ENCODE results near the gene ZNF454.

ZNF454 gene

DNA sequence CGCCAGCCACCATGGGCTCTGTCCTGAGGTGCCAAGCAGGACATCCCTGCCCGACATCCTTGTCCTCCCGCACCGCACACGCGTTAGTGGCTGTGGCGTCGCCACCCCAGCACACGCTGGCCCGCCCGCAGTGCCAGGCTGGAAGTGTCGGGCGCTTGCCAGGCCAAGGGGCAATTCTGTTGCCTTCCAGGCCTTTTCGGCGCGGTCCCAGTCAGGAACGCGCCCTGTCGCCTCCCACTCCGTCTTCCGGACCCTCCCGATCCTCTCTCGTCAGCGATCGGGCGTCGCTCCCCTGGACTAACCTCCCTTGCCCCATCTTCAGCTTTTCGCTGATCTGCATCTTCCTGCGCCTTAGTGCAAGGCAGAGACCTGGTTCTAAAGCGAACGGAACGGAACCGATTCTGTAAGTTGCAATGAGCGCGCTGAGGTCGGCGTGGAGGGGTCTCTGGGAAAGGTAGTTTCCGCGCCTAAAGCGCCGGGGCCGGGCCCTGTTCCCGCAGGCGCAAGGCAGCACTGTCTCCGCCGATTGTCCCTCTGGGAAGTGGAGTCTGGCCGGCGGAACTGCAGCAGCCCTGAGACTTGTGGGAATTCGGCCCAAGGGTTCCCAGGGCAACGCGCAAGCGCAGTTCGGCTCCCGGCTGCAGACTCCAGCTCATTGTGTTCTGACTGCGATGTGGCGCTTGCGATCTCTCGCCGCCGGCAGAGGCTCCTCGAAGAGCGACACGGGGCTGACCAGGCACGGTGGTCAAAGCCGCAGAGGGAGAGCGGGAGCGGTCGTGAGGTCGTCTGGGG is at the start of gene ZNF454:
Gene ZNF454 (plus strand): TSS at position 630 of the 792 bp plus-strand sequence. CDS start 1,594 bp downstream, outside the sequence.
- Histone ChIP-seq H3K9ac (ENCODE audit: low read length) (no peak within 1 kb of the TSS), H3K27ac (ENCODE audit: low read length) (no peak within 1 kb of the TSS), H2AFZ (ENCODE audit: low read depth, low read length) (no peak within 1 kb of the TSS), H3K79me2 (ENCODE audit: low read length) (no peaks in the 10 kb centered on the region), H3K36me3 (replicated peaks; ENCODE audit: low read depth, low read length) (no peaks in the 10 kb centered on the region), H3K9me3 (ENCODE audit: insufficient read depth, low read length) (0 out of 2 replicates have a peak, but pooled peaks cover 5% of the 10 kb centered on the region), H4K20me1 (ENCODE audit: insufficient read depth, low read length) (no peaks in the 10 kb centered on the region), H3K4me1 (ENCODE audit: low read length) (no peaks in the 10 kb centered on the region), H3K4me2 (ENCODE audit: low read length) (no peak within 1 kb of the TSS), H3K27me3 (ENCODE audit: low read depth, low read length) (no peaks in the 10 kb centered on the region), H3K4me3 (ENCODE audit: low read length) (no peak within 1 kb of the TSS)
- no peak for TF ChIP-seq EZH2phosphoT487 (IDR thresholded peaks at IDR 0.05; ENCODE audit: low read depth)
- TF ChIP-seq, protein P1, sequence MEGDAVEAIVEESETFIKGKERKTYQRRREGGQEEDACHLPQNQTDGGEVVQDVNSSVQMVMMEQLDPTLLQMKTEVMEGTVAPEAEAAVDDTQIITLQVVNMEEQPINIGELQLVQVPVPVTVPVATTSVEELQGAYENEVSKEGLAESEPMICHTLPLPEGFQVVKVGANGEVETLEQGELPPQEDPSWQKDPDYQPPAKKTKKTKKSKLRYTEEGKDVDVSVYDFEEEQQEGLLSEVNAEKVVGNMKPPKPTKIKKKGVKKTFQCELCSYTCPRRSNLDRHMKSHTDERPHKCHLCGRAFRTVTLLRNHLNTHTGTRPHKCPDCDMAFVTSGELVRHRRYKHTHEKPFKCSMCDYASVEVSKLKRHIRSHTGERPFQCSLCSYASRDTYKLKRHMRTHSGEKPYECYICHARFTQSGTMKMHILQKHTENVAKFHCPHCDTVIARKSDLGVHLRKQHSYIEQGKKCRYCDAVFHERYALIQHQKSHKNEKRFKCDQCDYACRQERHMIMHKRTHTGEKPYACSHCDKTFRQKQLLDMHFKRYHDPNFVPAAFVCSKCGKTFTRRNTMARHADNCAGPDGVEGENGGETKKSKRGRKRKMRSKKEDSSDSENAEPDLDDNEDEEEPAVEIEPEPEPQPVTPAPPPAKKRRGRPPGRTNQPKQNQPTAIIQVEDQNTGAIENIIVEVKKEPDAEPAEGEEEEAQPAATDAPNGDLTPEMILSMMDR (IDR thresholded peaks at IDR 0.05; ENCODE audit: low read depth, low read length): no peak

DNA sequence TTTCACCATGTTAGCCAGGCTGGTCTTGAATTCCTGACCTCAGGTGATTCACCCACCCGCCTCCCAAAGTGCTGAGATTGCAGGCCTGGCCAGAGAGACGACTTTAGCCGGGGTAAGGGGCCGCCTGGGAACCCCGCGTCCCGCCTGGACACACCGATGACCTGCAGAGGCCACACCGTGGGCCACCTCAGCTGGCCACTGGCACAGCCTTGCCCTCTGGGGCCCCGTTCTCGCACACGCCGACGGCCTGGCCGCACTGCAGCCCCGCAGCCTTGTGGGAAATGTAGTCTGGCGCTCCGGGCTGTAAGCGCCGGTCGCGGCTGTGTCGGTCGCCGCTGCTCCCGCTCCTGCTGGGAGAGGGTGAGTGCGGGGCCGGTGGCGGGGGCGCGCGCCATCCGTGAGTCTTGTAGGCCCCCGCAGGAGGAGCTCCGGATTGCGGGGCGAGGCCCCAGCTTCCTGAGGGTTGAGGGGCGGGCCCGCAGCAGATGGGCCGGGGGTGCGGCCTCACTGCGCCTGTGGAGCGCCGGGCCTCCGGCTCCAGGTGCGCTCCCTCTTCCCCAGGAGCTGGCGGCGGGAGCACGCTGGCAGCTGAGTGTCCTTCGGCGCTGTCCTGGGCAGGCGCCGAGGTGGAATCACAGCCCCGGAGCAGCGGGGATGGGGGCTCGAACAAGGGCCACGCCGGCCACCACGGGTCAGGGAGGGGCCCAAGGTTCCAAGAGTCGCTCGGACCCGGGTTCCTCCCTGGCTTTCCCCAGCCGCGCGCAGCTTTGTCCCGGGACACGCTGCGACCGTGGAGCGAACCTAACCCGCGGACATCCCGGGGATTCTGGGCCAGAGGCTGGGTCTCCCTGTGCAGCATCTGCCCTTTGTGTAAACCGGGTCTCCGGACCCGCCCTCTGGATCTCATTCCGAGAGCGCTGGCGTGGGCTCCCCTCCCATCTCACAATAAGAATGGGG is 45.1 kb upstream of the ZNF454 start, which contains the start of gene ZFP2:
Gene ZFP2 (plus strand): TSS at position 299 of the 957 bp plus-strand sequence. CDS start 35,401 bp downstream, outside the sequence.
- no peak within 1 kb of the TSS for H3K4me3 ChIP-seq (ENCODE audit: low read length)

DNA sequence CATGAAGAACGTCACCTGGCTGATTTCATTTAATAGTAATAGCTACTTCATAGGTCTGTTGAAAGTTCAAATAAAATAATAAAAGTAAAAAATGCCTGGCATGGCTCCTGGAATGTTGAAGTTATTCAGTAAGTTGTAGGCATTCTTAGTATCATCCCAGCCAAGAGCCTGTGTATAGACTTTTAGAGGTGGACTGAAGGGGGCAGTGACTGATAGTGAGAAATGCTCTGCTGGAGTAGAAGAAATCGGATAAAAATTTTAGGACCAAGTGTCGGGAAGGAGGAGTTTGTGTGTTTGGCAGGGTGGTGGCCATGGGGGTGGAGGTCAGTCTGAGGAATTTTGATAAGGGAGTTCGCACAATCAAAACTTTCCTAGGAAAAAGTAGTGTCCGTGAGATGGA is 41.7 kb upstream of the ZNF454 start:
- no peak overlapping the region for H3K4me2 ChIP-seq (ENCODE audit: low read length)
- no peak overlapping the region for H3K4me3 ChIP-seq (ENCODE audit: low read length)
- no peak overlapping the region for H3K9ac ChIP-seq (ENCODE audit: low read length)
- no peaks in the 10 kb centered on the region for H3K79me2 ChIP-seq (ENCODE audit: low read length)
- H3K27ac ChIP-seq (ENCODE audit: low read length): no peak overlapping the region
- H3K27me3 ChIP-seq (ENCODE audit: low read depth, low read length): no peaks in the 10 kb centered on the region
- no peak overlapping the region for H2AFZ ChIP-seq (ENCODE audit: low read depth, low read length)
- TF ChIP-seq, protein P1 (IDR thresholded peaks at IDR 0.05; ENCODE audit: low read depth, low read length): no peak
- no peak for TF ChIP-seq EZH2phosphoT487 (IDR thresholded peaks at IDR 0.05; ENCODE audit: low read depth)
- no peaks in the 10 kb centered on the region for H4K20me1 ChIP-seq (ENCODE audit: insufficient read depth, low read length)
- H3K4me1 ChIP-seq (ENCODE audit: low read length): no peaks in the 10 kb centered on the region
- H3K9me3 ChIP-seq (ENCODE audit: insufficient read depth, low read length): no peaks in the 10 kb centered on the region
- no peaks in the 10 kb centered on the region for H3K36me3 ChIP-seq (replicated peaks; ENCODE audit: low read depth, low read length)

More for the DNA sequence above, 45.1 kb upstream of the ZNF454 start, which contains the start of gene ZFP2:
- Histone ChIP-seq H4K20me1 (ENCODE audit: insufficient read depth, low read length) (no peaks in the 10 kb centered on the region), H3K4me2 (ENCODE audit: low read length) (no peak within 1 kb of the TSS), H2AFZ (ENCODE audit: low read depth, low read length) (no peak within 1 kb of the TSS), H3K27ac (ENCODE audit: low read length) (no peak within 1 kb of the TSS), H3K79me2 (ENCODE audit: low read length) (no peaks in the 10 kb centered on the region), H3K9ac (ENCODE audit: low read length) (no peak within 1 kb of the TSS), H3K27me3 (ENCODE audit: low read depth, low read length) (no peaks in the 10 kb centered on the region), H3K4me1 (ENCODE audit: low read length) (no peaks in the 10 kb centered on the region), H3K36me3 (replicated peaks; ENCODE audit: low read depth, low read length) (no peaks in the 10 kb centered on the region), H3K9me3 (ENCODE audit: insufficient read depth, low read length) (no peaks in the 10 kb centered on the region)
- no peak for TF ChIP-seq EZH2phosphoT487 (IDR thresholded peaks at IDR 0.05; ENCODE audit: low read depth)
- TF ChIP-seq, protein P1 (IDR thresholded peaks at IDR 0.05; ENCODE audit: low read depth, low read length): no peak

DNA sequence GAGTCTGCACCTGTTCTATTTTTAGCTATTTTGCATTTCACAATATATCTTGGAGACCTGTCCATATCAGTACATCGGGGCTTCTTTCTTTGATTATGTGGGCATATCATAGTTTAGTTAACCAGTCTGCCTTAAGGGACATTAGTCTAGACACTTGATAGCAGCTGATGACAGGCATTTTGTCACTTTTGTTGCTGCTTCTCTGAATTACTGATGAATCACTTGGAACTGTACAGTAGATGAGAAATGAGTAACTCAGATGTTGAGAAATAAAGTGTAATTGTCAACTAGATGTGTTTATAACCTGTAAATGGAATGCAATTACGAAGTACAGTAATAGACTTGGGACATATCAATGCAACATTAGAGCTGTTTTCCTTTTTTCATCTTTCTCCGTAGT is 38.1 kb upstream of the ZNF454 start:
- H3K36me3 ChIP-seq (replicated peaks; ENCODE audit: low read depth, low read length): no peaks in the 10 kb centered on the region
- no peaks in the 10 kb centered on the region for H3K4me1 ChIP-seq (ENCODE audit: low read length)
- H4K20me1 ChIP-seq (ENCODE audit: insufficient read depth, low read length): no peaks in the 10 kb centered on the region

More for the DNA sequence above, 38.1 kb upstream of the ZNF454 start:
- H2AFZ ChIP-seq (ENCODE audit: low read depth, low read length): no peak overlapping the region
- H3K4me3 ChIP-seq (ENCODE audit: low read length): no peak overlapping the region
- no peak overlapping the region for H3K4me2 ChIP-seq (ENCODE audit: low read length)
- no peak for TF ChIP-seq EZH2phosphoT487 (IDR thresholded peaks at IDR 0.05; ENCODE audit: low read depth)
- TF ChIP-seq, protein P1 (IDR thresholded peaks at IDR 0.05; ENCODE audit: low read depth, low read length): no peak
- H3K27ac ChIP-seq (ENCODE audit: low read length): no peak overlapping the region
- H3K27me3 ChIP-seq (ENCODE audit: low read depth, low read length): no peaks in the 10 kb centered on the region
- no peaks in the 10 kb centered on the region for H3K79me2 ChIP-seq (ENCODE audit: low read length)
- H3K9ac ChIP-seq (ENCODE audit: low read length): no peak overlapping the region
- H3K9me3 ChIP-seq (ENCODE audit: insufficient read depth, low read length): no peaks in the 10 kb centered on the region
